ENCODE data around the gene KCNG2.

GRCh38 chr18:79756826-79757225, 40.9 kb upstream of the KCNG2 start:
- TF ChIP-seq CTCF (IDR thresholded peaks at IDR 0.05 in 2 of 3, conservative IDR thresholded peaks at IDR 0.05 in 1 of 3; ENCODE audit: borderline replicate concordance in 1 of 3, insufficient read depth in 1 of 3, low read depth in 2 of 3, low read length in 2 of 3) (no peak), ATF3 (IDR thresholded peaks at IDR 0.05) (no peak), MAX (IDR thresholded peaks at IDR 0.05) (no peak), ZBTB33 (IDR thresholded peaks at IDR 0.05; ENCODE audit: extremely low read depth, insufficient replicate concordance, low read length) (no peak), POLR2AphosphoS5 (IDR thresholded peaks at IDR 0.05; ENCODE audit: low read depth, low read length) (no peak), RAD21 (IDR thresholded peaks at IDR 0.05; ENCODE audit: low read depth) (no peak)

All from HCT116 (cell line).